ENCODE results near the gene SLC12A7.

GRCh38 chr5:1014781-1015221, 97.1 kb downstream of the SLC12A7 start:
- TF ChIP-seq POLR2A (IDR thresholded peaks at IDR 0.05) (no peak), CTCF (IDR thresholded peaks at IDR 0.05) (no peak)

All from suprapubic skin (tissue), 3 donors.